OCI-LY1 (cell line): ENCODE results near the gene IMPA2.

Source experiments
- H2AFZ ChIP-seq: fragments of 200-600 bp; sonication (generic), shearing (Covaris generic); 2 replicates; pipeline ENCODE4 v1.6.0; 2014; ENCODE audit warnings: antibody characterized with exemption, mild to moderate bottlenecking, low read length
- H3F3A ChIP-seq: fragments of 200-600 bp; sonication (generic), shearing (Covaris generic); 2 replicates; pipeline ENCODE4 v1.6.0; 2014; ENCODE audit warnings: mild to moderate bottlenecking, antibody characterized with exemption, low read length, moderate library complexity; ENCODE audit not compliant: insufficient read depth
- H3K27ac ChIP-seq: fragments of 200-600 bp; sonication (generic); 2 replicates; pipeline ENCODE4 v1.5.1; 2014; ENCODE audit warnings: low read length, mixed run types, mild to moderate bottlenecking, low read depth; ENCODE audit not compliant: poor library complexity, severe bottlenecking
- H3K27me3 ChIP-seq: fragments of 200-600 bp; sonication (generic); 2 replicates; pipeline ENCODE4 v1.6.0; 2014; ENCODE audit warnings: antibody characterized with exemption, mild to moderate bottlenecking, low read length, moderate library complexity; ENCODE audit not compliant: insufficient read depth
- H3K36me3 ChIP-seq: fragments of 200-600 bp; sonication (generic); 2 replicates; pipeline ENCODE4 v1.6.1; 2014; ENCODE audit warnings: mild to moderate bottlenecking, antibody characterized with exemption, low read length, moderate library complexity, mixed read lengths; ENCODE audit not compliant: insufficient read depth
- H3K4me1 ChIP-seq: fragments of 200-600 bp; sonication (generic); 2 replicates; pipeline ENCODE4 v1.5.1; 2014; ENCODE audit warnings: mild to moderate bottlenecking, low read length, moderate library complexity; ENCODE audit not compliant: insufficient read depth, severe bottlenecking
- H3K4me2 ChIP-seq: fragments of 200-600 bp; sonication (generic), shearing (Covaris generic); 2 replicates; pipeline ENCODE4 v1.6.1; 2014; ENCODE audit warnings: low read length
- H3K4me3 ChIP-seq: fragments of 200-600 bp; sonication (generic); 2 replicates; pipeline ENCODE4 v1.5.1; 2014; ENCODE audit warnings: low read length, low read depth, mild to moderate bottlenecking, mixed read lengths; ENCODE audit not compliant: poor library complexity, severe bottlenecking
- H3K79me2 ChIP-seq: fragments of 200-600 bp; shearing (Covaris generic); 2 replicates; pipeline ENCODE4 v1.6.1; 2016; ENCODE audit warnings: mixed run types, low read length, mixed read lengths; ENCODE audit not compliant: insufficient read depth
- H3K9ac ChIP-seq: fragments of 200-600 bp; sonication (generic), shearing (Covaris generic); 2 replicates; pipeline ENCODE4 v1.6.1; 2014; ENCODE audit warnings: mild to moderate bottlenecking, low read length, mixed read lengths
- H3K9me2 ChIP-seq: fragments of 200-600 bp; sonication (generic), shearing (Covaris generic); 2 replicates; pipeline ENCODE4 v1.6.1; 2014; ENCODE audit warnings: low read depth, mild to moderate bottlenecking, low read length, mixed read lengths
- H3K9me3 ChIP-seq: fragments of 200-600 bp; shearing (Covaris generic); 2 replicates; pipeline ENCODE4 v1.6.1; 2014; ENCODE audit warnings: low read length, mixed read lengths
- H4K20me1 ChIP-seq: fragments of 200-600 bp; sonication (generic), shearing (Covaris generic); 2 replicates; pipeline ENCODE4 v1.6.0; 2016; ENCODE audit warnings: mild to moderate bottlenecking, low read length; ENCODE audit not compliant: insufficient read depth
- EZH2 ChIP-seq: fragments of 200-600 bp; sonication (generic), shearing (Covaris generic); IDR thresholded peaks from 2 replicates; pipeline ENCODE4 v1.8.0; 2017; ENCODE audit warnings: borderline replicate concordance, mixed run types, mild to moderate bottlenecking, antibody characterized with exemption, low read length, moderate library complexity, mixed read lengths
- TF ChIP-seq, protein P1 (sequence below): fragments of 200-600 bp; sonication (generic), shearing (Covaris generic); IDR thresholded peaks from 2 replicates; pipeline ENCODE4 v1.5.1; 2017; ENCODE audit warnings: mild to moderate bottlenecking, antibody characterized with exemption, low read length, moderate library complexity, mixed read lengths

IMPA2 gene

DNA sequence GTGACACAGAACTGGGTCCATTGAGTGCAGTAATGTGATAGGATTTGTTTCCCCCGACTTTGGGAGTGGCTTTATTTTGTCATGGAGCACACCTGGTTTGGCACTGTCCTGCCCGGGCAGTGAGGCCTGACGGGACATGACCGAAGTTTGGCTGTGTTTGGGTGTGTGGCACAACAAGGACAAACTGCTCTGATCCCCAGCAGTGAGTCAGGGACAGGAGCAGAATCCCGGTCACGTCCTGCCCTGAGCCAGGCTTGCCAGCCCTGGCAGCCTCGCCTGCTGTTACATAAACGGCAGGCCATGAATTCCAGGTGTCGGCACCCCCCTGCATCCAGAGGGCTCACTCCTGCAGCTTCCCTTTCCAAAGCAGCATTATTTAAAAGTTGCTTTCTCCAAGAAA is 45.7 kb downstream of the IMPA2 start:
- no peaks in the 10 kb centered on the region for H4K20me1 ChIP-seq
- H3K9me2 ChIP-seq: no peaks in the 10 kb centered on the region
- no peaks in the 10 kb centered on the region for H3K27me3 ChIP-seq
- TF ChIP-seq, protein P1, sequence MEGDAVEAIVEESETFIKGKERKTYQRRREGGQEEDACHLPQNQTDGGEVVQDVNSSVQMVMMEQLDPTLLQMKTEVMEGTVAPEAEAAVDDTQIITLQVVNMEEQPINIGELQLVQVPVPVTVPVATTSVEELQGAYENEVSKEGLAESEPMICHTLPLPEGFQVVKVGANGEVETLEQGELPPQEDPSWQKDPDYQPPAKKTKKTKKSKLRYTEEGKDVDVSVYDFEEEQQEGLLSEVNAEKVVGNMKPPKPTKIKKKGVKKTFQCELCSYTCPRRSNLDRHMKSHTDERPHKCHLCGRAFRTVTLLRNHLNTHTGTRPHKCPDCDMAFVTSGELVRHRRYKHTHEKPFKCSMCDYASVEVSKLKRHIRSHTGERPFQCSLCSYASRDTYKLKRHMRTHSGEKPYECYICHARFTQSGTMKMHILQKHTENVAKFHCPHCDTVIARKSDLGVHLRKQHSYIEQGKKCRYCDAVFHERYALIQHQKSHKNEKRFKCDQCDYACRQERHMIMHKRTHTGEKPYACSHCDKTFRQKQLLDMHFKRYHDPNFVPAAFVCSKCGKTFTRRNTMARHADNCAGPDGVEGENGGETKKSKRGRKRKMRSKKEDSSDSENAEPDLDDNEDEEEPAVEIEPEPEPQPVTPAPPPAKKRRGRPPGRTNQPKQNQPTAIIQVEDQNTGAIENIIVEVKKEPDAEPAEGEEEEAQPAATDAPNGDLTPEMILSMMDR: no peak
- TF ChIP-seq EZH2: no peak
- H3F3A ChIP-seq: no peaks in the 10 kb centered on the region
- H3K9me3 ChIP-seq: no peaks in the 10 kb centered on the region
- no peaks in the 10 kb centered on the region for H3K36me3 ChIP-seq
- no peak overlapping the region for H3K4me3 ChIP-seq
- H3K27ac ChIP-seq: no peak overlapping the region
- no peaks in the 10 kb centered on the region for H3K4me1 ChIP-seq
- no peak overlapping the region for H2AFZ ChIP-seq
- no peaks in the 10 kb centered on the region for H3K79me2 ChIP-seq
- H3K4me2 ChIP-seq: no peak overlapping the region
- H3K9ac ChIP-seq: no peak overlapping the region

DNA sequence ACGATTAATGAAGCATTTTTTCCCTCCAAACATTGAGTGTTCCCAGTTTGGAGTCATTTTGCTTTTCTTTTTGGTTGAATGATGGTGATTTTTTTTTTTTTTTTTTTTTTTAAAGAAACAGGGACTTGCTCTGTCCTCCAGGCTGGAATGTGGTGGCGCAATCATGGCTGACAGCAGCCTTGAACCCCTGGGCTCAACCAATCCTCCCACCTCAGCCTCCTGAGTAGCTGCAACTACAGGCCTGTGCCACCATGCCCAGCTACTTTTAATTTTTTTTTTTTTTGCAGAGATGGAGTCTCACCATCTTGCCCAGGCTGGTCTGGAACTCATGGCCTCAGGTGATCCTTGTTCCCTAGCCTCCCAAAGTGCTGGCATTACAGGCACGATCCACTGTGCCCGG is 46.2 kb downstream of the IMPA2 start:
- H3K36me3 ChIP-seq: no peaks in the 10 kb centered on the region
- H3F3A ChIP-seq: no peaks in the 10 kb centered on the region
- H3K4me2 ChIP-seq: no peak overlapping the region
- H3K4me1 ChIP-seq: no peaks in the 10 kb centered on the region
- no peaks in the 10 kb centered on the region for H3K9me2 ChIP-seq
- no peak for TF ChIP-seq EZH2
- TF ChIP-seq, protein P1: no peak
- no peaks in the 10 kb centered on the region for H3K9me3 ChIP-seq
- H3K79me2 ChIP-seq: no peaks in the 10 kb centered on the region
- H4K20me1 ChIP-seq: no peaks in the 10 kb centered on the region
- H2AFZ ChIP-seq: no peak overlapping the region
- H3K27ac ChIP-seq: no peak overlapping the region
- no peak overlapping the region for H3K9ac ChIP-seq
- no peak overlapping the region for H3K4me3 ChIP-seq
- H3K27me3 ChIP-seq: no peaks in the 10 kb centered on the region

DNA sequence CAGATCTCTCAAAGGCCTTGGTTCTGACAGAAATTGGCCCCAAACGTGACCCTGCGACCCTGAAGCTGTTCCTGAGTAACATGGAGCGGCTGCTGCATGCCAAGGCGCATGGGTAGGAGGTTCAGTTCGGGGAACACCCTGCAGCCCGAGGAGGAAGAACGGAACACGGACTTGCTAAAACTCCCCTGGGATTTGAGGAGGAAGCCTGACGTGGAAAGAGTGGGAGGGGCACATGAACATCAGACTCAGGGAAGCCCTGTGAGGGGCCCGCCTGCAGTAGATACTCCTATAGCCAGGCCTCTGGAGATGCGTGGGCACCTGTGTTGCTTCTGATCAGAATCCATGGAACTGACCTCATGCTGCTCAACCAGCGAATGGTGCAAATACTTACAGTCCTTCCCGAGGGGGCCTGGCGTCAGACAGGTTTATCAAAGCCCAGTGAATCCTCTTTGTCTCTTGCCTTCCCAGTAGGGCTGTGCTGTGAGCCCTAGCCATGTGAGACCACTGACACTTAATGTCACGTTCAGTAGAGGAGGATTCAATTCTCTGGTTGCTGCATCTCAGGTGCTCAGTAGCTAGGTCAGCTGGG is 46.8 kb downstream of the IMPA2 start:
- Histone ChIP-seq H3K27me3 (no peaks in the 10 kb centered on the region; the same call in 1 of the 2 replicates), H3K9me3 (no peaks in the 10 kb centered on the region), H3K36me3 (no peaks in the 10 kb centered on the region), H4K20me1 (no peaks in the 10 kb centered on the region), H3K9ac (no peak overlapping the region), H3K9me2 (no peaks in the 10 kb centered on the region), H3K4me1 (no peaks in the 10 kb centered on the region), H3K27ac (no peak overlapping the region), H3F3A (no peaks in the 10 kb centered on the region), H3K4me3 (no peak overlapping the region), H2AFZ (no peak overlapping the region), H3K79me2 (no peaks in the 10 kb centered on the region), H3K4me2 (no peak overlapping the region)
- TF ChIP-seq, protein P1: no peak
- TF ChIP-seq EZH2: no peak
